GM12878 (cell line): ENCODE measurements around the gene ORAI1.
A peak's percentile ranks its signal among the peaks of the same experiment; 100 is the strongest.

Experiments used
- DPF2 ChIP-seq: fragments of 450-650 bp; IDR thresholded peaks from 2 replicates; pipeline ENCODE4 v1.6.1; 2017; ENCODE audit warnings: mild to moderate bottlenecking
- EP300 ChIP-seq, 2 experiments: fragments of 150-350 bp in 1 of 2; IDR thresholded peaks; 2 replicates each; pipeline ENCODE4 v1.6.1; 2011 to 2012; ENCODE audit warnings: low read depth in 2 of 2, low read length in 2 of 2, borderline replicate concordance in 1 of 2, improper control_type of control experiment in 1 of 2, inconsistent platforms in 1 of 2; ENCODE audit not compliant: control insufficient read depth in 1 of 2
- FOXK2 ChIP-seq: fragments of 450-650 bp; IDR thresholded peaks from 2 replicates; pipeline ENCODE4 v1.6.1; 2017; ENCODE audit warnings: mild to moderate bottlenecking, moderate library complexity
- MEF2A ChIP-seq: IDR thresholded peaks from 2 replicates; pipeline ENCODE4 v1.6.1; 2011; ENCODE audit warnings: low read depth, mild to moderate bottlenecking, low read length, moderate library complexity; ENCODE audit not compliant: insufficient read depth
- MYC ChIP-seq: IDR thresholded peaks from 2 replicates; pipeline ENCODE4 v1.6.1; 2011; ENCODE audit warnings: mild to moderate bottlenecking, low read length, moderate library complexity, inconsistent platforms; ENCODE audit not compliant: insufficient read depth, insufficient replicate concordance, insufficient read length, severe bottlenecking
- PAX5 ChIP-seq: IDR thresholded peaks from 2 replicates; pipeline ENCODE4 v1.6.1; 2011; ENCODE audit warnings: low read depth, low read length, borderline replicate concordance
- POLR2A ChIP-seq: IDR thresholded peaks from 2 replicates; pipeline ENCODE4 v1.6.1; 2011; ENCODE audit warnings: low read depth, mild to moderate bottlenecking, low read length
- SMAD1 ChIP-seq: fragments of 450-650 bp; IDR thresholded peaks from 2 replicates; pipeline ENCODE4 v1.6.1; 2018; ENCODE audit warnings: mild to moderate bottlenecking, low read depth; ENCODE audit not compliant: partially characterized antibody
- YY1 ChIP-seq: IDR thresholded peaks from 2 replicates; pipeline ENCODE4 v1.6.1; 2011; ENCODE audit warnings: low read depth, mild to moderate bottlenecking, low read length
- TF ChIP-seq, protein P1 (sequence below), 3 experiments: IDR thresholded peaks in 2 of 3; conservative IDR thresholded peaks in 1 of 3; 2 replicates each; pipeline ENCODE4 v1.5.1; 2011; ENCODE audit warnings: low read depth in 3 of 3, low read length in 3 of 3, mild to moderate bottlenecking in 3 of 3, control low read depth in 2 of 3, moderate library complexity in 2 of 3, inconsistent platforms in 1 of 3, mixed read lengths in 1 of 3; ENCODE audit not compliant: control insufficient read depth in 2 of 3, insufficient read depth in 1 of 3; ENCODE audit errors: extremely low read depth in 1 of 3

DNA sequence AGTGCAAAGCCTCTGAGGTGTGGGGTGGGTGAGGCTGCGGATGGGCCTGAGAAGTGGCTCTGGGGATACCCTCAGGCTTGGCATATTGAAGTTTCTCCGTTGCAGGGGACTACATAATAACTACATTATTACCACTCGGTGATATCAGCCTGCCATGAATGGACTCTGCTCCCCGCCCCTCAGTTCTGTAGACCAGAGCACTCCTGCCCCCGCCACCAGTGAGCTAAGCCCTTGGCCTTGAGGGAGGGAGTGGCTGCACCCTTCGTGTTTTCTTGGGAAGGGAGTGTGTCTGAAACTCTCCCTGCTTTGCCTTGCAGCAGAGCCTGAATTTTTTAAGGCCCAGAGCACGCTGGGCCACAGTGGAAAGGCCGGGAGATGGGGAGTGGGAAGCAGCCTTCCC is 1.7 kb downstream of the ORAI1 start:
- TF ChIP-seq YY1 (no peak), DPF2 (no peak), PAX5 (no peak), EP300 (IDR thresholded peaks at IDR 0.05; ENCODE audit: borderline replicate concordance in 1 of 2, control insufficient read depth in 1 of 2, low read depth in 2 of 2, low read length in 2 of 2) (no peak), SMAD1 (no peak), MEF2A (no peak), MYC (no peak), POLR2A (0 out of 2 replicates have a peak, but pooled peaks have one; percentile 14), FOXK2 (no peak)
- TF ChIP-seq, protein P1, sequence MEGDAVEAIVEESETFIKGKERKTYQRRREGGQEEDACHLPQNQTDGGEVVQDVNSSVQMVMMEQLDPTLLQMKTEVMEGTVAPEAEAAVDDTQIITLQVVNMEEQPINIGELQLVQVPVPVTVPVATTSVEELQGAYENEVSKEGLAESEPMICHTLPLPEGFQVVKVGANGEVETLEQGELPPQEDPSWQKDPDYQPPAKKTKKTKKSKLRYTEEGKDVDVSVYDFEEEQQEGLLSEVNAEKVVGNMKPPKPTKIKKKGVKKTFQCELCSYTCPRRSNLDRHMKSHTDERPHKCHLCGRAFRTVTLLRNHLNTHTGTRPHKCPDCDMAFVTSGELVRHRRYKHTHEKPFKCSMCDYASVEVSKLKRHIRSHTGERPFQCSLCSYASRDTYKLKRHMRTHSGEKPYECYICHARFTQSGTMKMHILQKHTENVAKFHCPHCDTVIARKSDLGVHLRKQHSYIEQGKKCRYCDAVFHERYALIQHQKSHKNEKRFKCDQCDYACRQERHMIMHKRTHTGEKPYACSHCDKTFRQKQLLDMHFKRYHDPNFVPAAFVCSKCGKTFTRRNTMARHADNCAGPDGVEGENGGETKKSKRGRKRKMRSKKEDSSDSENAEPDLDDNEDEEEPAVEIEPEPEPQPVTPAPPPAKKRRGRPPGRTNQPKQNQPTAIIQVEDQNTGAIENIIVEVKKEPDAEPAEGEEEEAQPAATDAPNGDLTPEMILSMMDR (IDR thresholded peaks at IDR 0.05 in 2 of 3, conservative IDR thresholded peaks at IDR 0.05 in 1 of 3; ENCODE audit: control insufficient read depth in 2 of 3, extremely low read depth in 1 of 3, insufficient read depth in 1 of 3, low read depth in 3 of 3, low read length in 3 of 3), result no peak
